ENCODE data around the gene RETREG1. TPM values are rescaled to one million over a fixed set of nuclear protein-coding genes. Genes with fewer than 3 reads are reported as not detected.

RETREG1 gene
- total and polyA plus RNA-seq, 8 donors = 1.9 to 26.0 (median 2.5) TPM

DNA sequence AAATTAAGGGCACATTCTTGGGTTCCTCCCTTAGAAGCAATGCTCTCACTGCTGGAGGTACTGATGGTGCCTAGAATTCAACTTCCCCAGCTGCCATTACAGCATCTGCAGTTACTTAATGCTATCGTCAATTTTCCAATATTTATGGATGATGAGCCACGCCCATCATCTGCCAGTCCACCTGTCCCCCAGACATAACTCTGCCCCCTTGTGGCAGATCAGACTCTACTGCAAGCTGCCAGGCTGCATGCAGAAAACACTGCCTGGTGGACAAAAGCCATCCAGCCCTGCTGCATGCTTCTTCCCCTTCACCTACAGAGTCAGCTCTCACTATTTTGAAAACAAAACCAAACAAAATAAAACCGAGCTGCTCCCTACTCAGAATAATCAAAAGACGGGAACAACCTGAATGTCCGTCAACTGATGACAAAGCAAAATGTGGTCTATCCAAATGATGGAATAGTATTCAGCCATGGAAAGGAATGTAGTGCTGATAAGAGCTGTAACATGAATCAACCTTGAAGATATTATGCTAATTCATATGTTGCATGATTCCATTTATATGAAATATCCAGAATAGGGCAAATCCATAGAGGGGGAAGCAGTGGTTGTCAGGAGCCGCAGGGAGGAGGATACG, 66.4 kb downstream of the RETREG1 start:
- TF ChIP-seq, protein P1, sequence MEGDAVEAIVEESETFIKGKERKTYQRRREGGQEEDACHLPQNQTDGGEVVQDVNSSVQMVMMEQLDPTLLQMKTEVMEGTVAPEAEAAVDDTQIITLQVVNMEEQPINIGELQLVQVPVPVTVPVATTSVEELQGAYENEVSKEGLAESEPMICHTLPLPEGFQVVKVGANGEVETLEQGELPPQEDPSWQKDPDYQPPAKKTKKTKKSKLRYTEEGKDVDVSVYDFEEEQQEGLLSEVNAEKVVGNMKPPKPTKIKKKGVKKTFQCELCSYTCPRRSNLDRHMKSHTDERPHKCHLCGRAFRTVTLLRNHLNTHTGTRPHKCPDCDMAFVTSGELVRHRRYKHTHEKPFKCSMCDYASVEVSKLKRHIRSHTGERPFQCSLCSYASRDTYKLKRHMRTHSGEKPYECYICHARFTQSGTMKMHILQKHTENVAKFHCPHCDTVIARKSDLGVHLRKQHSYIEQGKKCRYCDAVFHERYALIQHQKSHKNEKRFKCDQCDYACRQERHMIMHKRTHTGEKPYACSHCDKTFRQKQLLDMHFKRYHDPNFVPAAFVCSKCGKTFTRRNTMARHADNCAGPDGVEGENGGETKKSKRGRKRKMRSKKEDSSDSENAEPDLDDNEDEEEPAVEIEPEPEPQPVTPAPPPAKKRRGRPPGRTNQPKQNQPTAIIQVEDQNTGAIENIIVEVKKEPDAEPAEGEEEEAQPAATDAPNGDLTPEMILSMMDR (IDR thresholded peaks at IDR 0.05) = peak; percentile 44 to 76
- ATAC-seq (peak; percentile 64), DNase-seq (no peak)
- no peaks in the 10 kb centered on the region for H3K4me1 ChIP-seq
- no peaks in the 10 kb centered on the region for H3K27me3 ChIP-seq
- H3K36me3 ChIP-seq = no peaks in the 10 kb centered on the region
- intact Hi-C loops (cut with DNase I) = no loop called here
- no peak overlapping the region for H3K27ac ChIP-seq
- no peak overlapping the region for H3K4me3 ChIP-seq
- H3K9me3 ChIP-seq = no peaks in the 10 kb centered on the region

DNA sequence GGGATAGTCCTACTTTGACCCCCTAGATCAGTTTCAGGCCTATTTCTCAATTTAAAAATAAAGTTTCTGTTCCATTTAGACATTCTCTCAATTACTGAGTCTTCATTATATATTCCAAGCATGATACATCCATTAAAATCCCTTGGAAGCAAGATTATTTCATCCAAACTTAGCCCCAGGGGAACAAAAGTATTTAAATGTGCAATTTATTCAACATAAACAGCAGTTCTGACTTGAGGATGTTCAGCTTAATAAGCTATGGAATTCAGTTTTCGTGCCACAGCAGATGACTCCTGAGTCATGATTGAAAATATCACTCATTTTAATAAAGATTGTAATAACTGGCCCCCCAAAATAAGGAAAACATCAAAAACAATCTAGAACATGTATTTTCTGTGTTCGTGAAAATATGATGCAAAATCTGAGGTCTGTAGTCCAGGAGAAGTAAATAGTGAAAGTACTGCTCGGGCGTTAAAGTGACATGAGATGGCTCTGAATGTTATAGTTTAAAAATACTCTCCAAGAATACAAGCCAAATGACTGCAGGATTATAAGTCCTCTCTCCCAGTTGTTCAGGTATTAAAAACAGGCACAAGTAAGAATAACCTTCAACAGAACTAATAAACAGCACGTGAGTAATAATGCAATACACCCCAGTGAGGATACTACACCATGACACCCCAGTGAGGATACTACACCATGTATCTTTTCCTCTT, 67.1 kb downstream of the RETREG1 start:
- intact Hi-C loops (cut with DNase I) = no loop called here
- TF ChIP-seq, protein P1 (IDR thresholded peaks at IDR 0.05) = no peak
- no peaks in the 10 kb centered on the region for H3K36me3 ChIP-seq
- no peak for DNase-seq
- H3K4me1 ChIP-seq = no peaks in the 10 kb centered on the region
- H3K27me3 ChIP-seq = no peaks in the 10 kb centered on the region
- ATAC-seq = no peak
- H3K27ac ChIP-seq = no peak overlapping the region
- no peaks in the 10 kb centered on the region for H3K9me3 ChIP-seq
- H3K4me3 ChIP-seq = no peak overlapping the region

DNA sequence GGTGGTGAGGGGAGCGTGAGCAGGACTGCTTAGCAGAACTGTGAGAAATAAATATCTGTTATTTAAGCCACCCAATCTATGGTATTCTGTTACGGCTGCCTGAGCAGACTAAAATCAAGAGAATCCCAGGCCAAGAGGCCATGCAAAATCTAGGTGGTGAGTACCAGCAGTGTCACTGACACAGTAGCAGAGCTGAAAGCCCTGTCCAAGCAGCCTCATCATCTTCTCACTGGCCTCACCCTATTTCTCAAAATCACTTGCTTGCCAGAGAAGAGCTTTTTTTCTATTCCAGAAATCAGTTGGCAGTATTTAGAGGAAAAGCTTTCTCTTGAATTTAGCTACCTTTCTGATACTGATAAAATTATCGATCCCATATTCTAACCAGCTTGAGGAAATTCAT, 68.0 kb downstream of the RETREG1 start:
- Histone ChIP-seq H3K36me3 (no peaks in the 10 kb centered on the region), H3K4me1 (no peaks in the 10 kb centered on the region), H3K9me3 (no peaks in the 10 kb centered on the region), H3K27me3 (no peaks in the 10 kb centered on the region), H3K4me3 (no peak overlapping the region), H3K27ac (no peak overlapping the region)
- DNase-seq = no peak
- ATAC-seq = no peak
- TF ChIP-seq, protein P1 (IDR thresholded peaks at IDR 0.05) = no peak
- intact Hi-C loops (cut with DNase I) = no loop called here

DNA sequence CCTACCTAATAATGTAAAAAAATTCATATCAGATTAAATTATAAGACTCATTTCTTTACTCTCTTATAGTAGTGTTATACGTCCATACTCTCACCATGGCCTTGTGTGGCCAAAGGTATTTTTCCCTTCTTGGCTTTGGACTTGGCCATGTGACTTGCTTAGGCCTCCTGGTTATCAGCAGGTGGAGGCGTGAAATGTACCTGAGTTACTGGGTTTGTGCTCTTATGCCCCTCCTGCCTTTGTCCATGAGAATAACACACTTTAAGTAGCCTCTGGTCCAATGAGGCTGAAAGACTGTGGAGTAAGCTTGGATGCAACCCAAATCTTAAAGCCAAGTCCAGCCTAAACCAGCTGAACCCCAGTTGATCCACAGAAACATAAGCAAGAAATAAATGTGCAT, 68.7 kb downstream of the RETREG1 start:
- H3K4me1 ChIP-seq = no peaks in the 10 kb centered on the region
- H3K27ac ChIP-seq = no peak overlapping the region
- no peak overlapping the region for H3K4me3 ChIP-seq
- no peak for DNase-seq
- H3K27me3 ChIP-seq = no peaks in the 10 kb centered on the region
- no peaks in the 10 kb centered on the region for H3K36me3 ChIP-seq
- no peaks in the 10 kb centered on the region for H3K9me3 ChIP-seq
- TF ChIP-seq, protein P1 (IDR thresholded peaks at IDR 0.05) = no peak
- no peak for ATAC-seq
- intact Hi-C loops (cut with DNase I) = no loop called here

DNA sequence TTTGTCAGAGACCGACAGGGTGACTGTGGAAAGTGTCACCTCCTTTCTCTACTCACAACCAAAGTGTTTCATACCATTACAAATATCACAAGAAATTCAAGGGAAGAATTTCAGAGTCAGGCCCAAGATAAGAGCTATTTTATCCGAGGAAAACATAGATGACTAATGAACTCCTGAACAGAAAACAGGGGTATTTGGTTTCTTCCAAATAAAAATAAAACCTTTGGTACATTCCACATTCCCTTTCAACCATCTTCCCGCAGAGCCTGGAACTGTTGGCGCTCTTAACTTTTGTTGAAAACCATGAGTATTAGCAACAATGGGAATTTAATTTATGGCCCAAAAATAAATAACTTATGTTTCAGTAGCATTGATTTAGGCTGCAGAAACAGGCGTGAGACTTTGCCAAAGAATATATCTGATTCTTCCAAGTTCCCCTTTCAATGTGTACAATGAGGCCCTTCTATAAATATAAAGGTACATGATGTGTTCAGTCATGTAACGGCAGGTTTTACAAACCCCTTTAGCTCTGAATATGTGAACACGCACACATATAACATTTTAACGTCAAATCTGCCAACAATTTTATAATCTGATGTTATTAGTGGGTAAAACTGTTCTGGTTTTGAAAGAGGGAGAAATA, 69.5 kb downstream of the RETREG1 start:
- intact Hi-C loops (cut with DNase I) = no loop called here
- no peaks in the 10 kb centered on the region for H3K36me3 ChIP-seq
- H3K9me3 ChIP-seq = no peaks in the 10 kb centered on the region
- TF ChIP-seq, protein P1 (IDR thresholded peaks at IDR 0.05) = no peak
- H3K27ac ChIP-seq = no peak overlapping the region
- H3K27me3 ChIP-seq = no peaks in the 10 kb centered on the region
- DNase-seq (no peak), ATAC-seq (no peak)
- no peak overlapping the region for H3K4me3 ChIP-seq
- no peaks in the 10 kb centered on the region for H3K4me1 ChIP-seq

Measured in left lung (tissue), 10 donors.